PC-3 (cell line): Measurements from ENCODE around the gene KCNC4.

Source experiments
- CTCF ChIP-seq: fragments of 300-600 bp; sonication (generic); conservative IDR thresholded peaks from 2 replicates; pipeline ENCODE4 v1.5.1; 2017; ENCODE audit warnings: antibody characterized with exemption, low read depth, mild to moderate bottlenecking, low read length
- EZH2 ChIP-seq: fragments of 300-600 bp; sonication (generic); IDR thresholded peaks from one replicate; pipeline ENCODE4 v1.6.1; 2017; ENCODE audit warnings: antibody characterized with exemption, mild to moderate bottlenecking, low read length; ENCODE audit not compliant: unreplicated experiment

- TF ChIP-seq EZH2, result no peak
- no peak for TF ChIP-seq CTCF
Measured at GRCh38 chr1:110208916-110209645, 1.0 kb upstream of the KCNC4 start.
